ENCODE data around the gene TOR1AIP2.
A peak's percentile ranks its signal among the peaks of the same experiment; 100 is the strongest.

The TOR1AIP2 gene

GRCh38 chr1:179871940-179872339 is 5.7 kb downstream of the TOR1AIP2 start (continued):
- TF ChIP-seq POU6F1 (CRISPR knock-in tag; IDR thresholded peaks at IDR 0.05; ENCODE audit: borderline replicate concordance, low read depth): no peak
- no peak for TF ChIP-seq TCF4 (CRISPR knock-in tag; IDR thresholded peaks at IDR 0.05; ENCODE audit: borderline replicate concordance)
- TF ChIP-seq ARNTL (CRISPR knock-in tag; IDR thresholded peaks at IDR 0.05; ENCODE audit: borderline replicate concordance, low read depth): no peak
- no peak for TF ChIP-seq RARB (CRISPR knock-in tag; IDR thresholded peaks at IDR 0.05)
- TF ChIP-seq PATZ1 (CRISPR knock-in tag; IDR thresholded peaks at IDR 0.05; ENCODE audit: borderline replicate concordance): no peak
- no peak for TF ChIP-seq ZNF8 (CRISPR knock-in tag; IDR thresholded peaks at IDR 0.05)
- TF ChIP-seq ISL1 (CRISPR knock-in tag; IDR thresholded peaks at IDR 0.05): no peak
- no peak for TF ChIP-seq ZC3H10 (CRISPR knock-in tag; IDR thresholded peaks at IDR 0.05)
- TF ChIP-seq ZFP30 (CRISPR knock-in tag; IDR thresholded peaks at IDR 0.05): no peak
- TF ChIP-seq ZNF70 (CRISPR knock-in tag; IDR thresholded peaks at IDR 0.05): no peak
- TF ChIP-seq CSDC2 (CRISPR knock-in tag; IDR thresholded peaks at IDR 0.05): no peak
- TF ChIP-seq ESRRG (CRISPR knock-in tag; IDR thresholded peaks at IDR 0.05): no peak

- no peak for ATAC-seq
- TF ChIP-seq POU6F1 (CRISPR knock-in tag; IDR thresholded peaks at IDR 0.05; ENCODE audit: borderline replicate concordance, low read depth): no peak
- no peak for TF ChIP-seq CSRNP3 (CRISPR knock-in tag; IDR thresholded peaks at IDR 0.05)
- no peak for TF ChIP-seq TSHZ2 (CRISPR knock-in tag; IDR thresholded peaks at IDR 0.05)
- no peak for TF ChIP-seq ZNF565 (CRISPR knock-in tag; conservative IDR thresholded peaks at IDR 0.05; ENCODE audit: low read depth)
- TF ChIP-seq RARB (CRISPR knock-in tag; IDR thresholded peaks at IDR 0.05): no peak
- no peak for TF ChIP-seq GLIS3 (CRISPR knock-in tag; IDR thresholded peaks at IDR 0.05)
- no peak for TF ChIP-seq SNAI2 (CRISPR knock-in tag; IDR thresholded peaks at IDR 0.05)
Observed at GRCh38 chr1:179870870-179871269, 6.7 kb downstream of the TOR1AIP2 start.

- peak; percentile 96 for ATAC-seq
- TF ChIP-seq ZNF565 (CRISPR knock-in tag; conservative IDR thresholded peaks at IDR 0.05; ENCODE audit: low read depth) (no peak), PATZ1 (CRISPR knock-in tag; IDR thresholded peaks at IDR 0.05; ENCODE audit: borderline replicate concordance) (no peak), ZFP30 (CRISPR knock-in tag; IDR thresholded peaks at IDR 0.05) (no peak), RARB (CRISPR knock-in tag; IDR thresholded peaks at IDR 0.05) (no peak)
Observed at GRCh38 chr1:179867493-179868330, 9.9 kb downstream of the TOR1AIP2 start.

Data from SK-N-SH treated with all-trans-retinoic acid at 6 μM for 48 hours (cell line).